GM23338 (cell line): Measurements from ENCODE around the gene BRF1. TPM values are rescaled to one million over a fixed set of nuclear protein-coding genes. Genes with fewer than 3 reads are reported as not detected.
A peak's percentile ranks its signal among the peaks of the same experiment; 100 is the strongest.

Experiments
- ATAC-seq: fragments of 200-7000 bp; cut with Tn5 transposase; 3 replicates; pipeline ENCODE4 v1.9.1; 2020
- DNase-seq: peaks from one replicate; pipeline ENCODE4 v3.0.0-alpha.2; 2015; ENCODE audit warnings: low spot score
- H2AFZ ChIP-seq: fragments of 200-600 bp; sonication (generic); 2 replicates; pipeline ENCODE4 v1.8.0; 2016; ENCODE audit warnings: antibody characterized with exemption, mild to moderate bottlenecking, moderate library complexity
- H3F3A ChIP-seq: fragments of 200-600 bp; sonication (generic); replicated peaks from 2 replicates; pipeline ENCODE4 v1.8.0; 2017; ENCODE audit warnings: antibody characterized with exemption, mixed run types, low read depth
- H3K27ac ChIP-seq: fragments of 200-600 bp; sonication (generic); 2 replicates; pipeline ENCODE4 v1.6.1; 2016; ENCODE audit warnings: low read depth
- H3K27me3 ChIP-seq: fragments of 200-600 bp; sonication (generic); 2 replicates; pipeline ENCODE4 v1.8.0; 2016; ENCODE audit warnings: mild to moderate bottlenecking, mixed run types, moderate library complexity; ENCODE audit not compliant: insufficient read depth
- H3K36me3 ChIP-seq: fragments of 200-600 bp; sonication (generic); 2 replicates; pipeline ENCODE4 v1.8.0; 2016; ENCODE audit warnings: mild to moderate bottlenecking; ENCODE audit not compliant: insufficient read depth
- H3K4me1 ChIP-seq: fragments of 200-600 bp; sonication (generic); 2 replicates; pipeline ENCODE4 v1.8.0; 2016; ENCODE audit warnings: mild to moderate bottlenecking, moderate library complexity; ENCODE audit not compliant: insufficient read depth
- H3K4me2 ChIP-seq: fragments of 200-600 bp; sonication (generic); 2 replicates; pipeline ENCODE4 v1.7.1; 2017; ENCODE audit warnings: mixed run types
- H3K4me3 ChIP-seq: fragments of 200-600 bp; sonication (generic); 2 replicates; pipeline ENCODE4 v1.6.1; 2016; ENCODE audit warnings: mixed run types
- H3K79me2 ChIP-seq: fragments of 200-600 bp; sonication (generic); replicated peaks from 2 replicates; pipeline ENCODE4 v1.8.0; 2017; ENCODE audit warnings: mild to moderate bottlenecking; ENCODE audit not compliant: insufficient read depth
- H3K9me2 ChIP-seq: fragments of 200-600 bp; sonication (generic); 2 replicates; pipeline ENCODE4 v1.8.0; 2017; ENCODE audit not compliant: insufficient read depth
- H4K20me1 ChIP-seq: fragments of 200-600 bp; sonication (generic); replicated peaks from 2 replicates; pipeline ENCODE4 v1.8.0; 2017; ENCODE audit warnings: mild to moderate bottlenecking; ENCODE audit not compliant: insufficient read depth
- H3K27ac Mint-ChIP-seq: 2 replicates; pipeline ENCODE4 v1.8.0; 2020; ENCODE audit warnings: inconsistent platforms, mild to moderate bottlenecking, moderate library complexity, mixed read lengths
- H3K27me3 Mint-ChIP-seq: 3 replicates; pipeline ENCODE4 v1.8.0; 2022; ENCODE audit warnings: low read depth, mild to moderate bottlenecking, moderate library complexity, mixed read lengths, inconsistent platforms; ENCODE audit not compliant: insufficient read depth, poor library complexity
- H3K36me3 Mint-ChIP-seq: 3 replicates; pipeline ENCODE4 v1.8.0; 2021; ENCODE audit warnings: low read depth, mild to moderate bottlenecking, inconsistent platforms, moderate library complexity, mixed read lengths
- H3K4me1 Mint-ChIP-seq: 3 replicates; pipeline ENCODE4 v1.8.0; 2020; ENCODE audit warnings: mild to moderate bottlenecking, inconsistent platforms, mixed read lengths
- H3K4me3 Mint-ChIP-seq: 3 replicates; pipeline ENCODE4 v1.8.0; 2021; ENCODE audit warnings: moderate library complexity, mild to moderate bottlenecking, inconsistent platforms, mixed read lengths
- H3K9me3 Mint-ChIP-seq: 3 replicates; pipeline ENCODE4 v1.8.0; 2020; ENCODE audit warnings: moderate library complexity, mild to moderate bottlenecking, inconsistent platforms, mixed read lengths
- EZH2phosphoT487 ChIP-seq: fragments of 200-600 bp; sonication (generic); IDR thresholded peaks from one replicate; pipeline ENCODE4 v1.8.1; 2018; ENCODE audit warnings: antibody characterized with exemption; ENCODE audit not compliant: unreplicated experiment
- JUNB ChIP-seq: IDR thresholded peaks from one replicate; pipeline ENCODE4 v1.6.1; 2016; ENCODE audit warnings: antibody characterized with exemption; ENCODE audit not compliant: unreplicated experiment
- NANOG ChIP-seq: IDR thresholded peaks from 2 replicates; pipeline ENCODE4 v1.6.1; 2016; ENCODE audit warnings: antibody characterized with exemption, borderline replicate concordance
- POLR2AphosphoS5 ChIP-seq: IDR thresholded peaks from 2 replicates; pipeline ENCODE4 v1.6.1; 2016; ENCODE audit warnings: antibody characterized with exemption, low read depth
- REST ChIP-seq: IDR thresholded peaks from one replicate; pipeline ENCODE4 v1.6.1; 2018; ENCODE audit warnings: antibody characterized with exemption; ENCODE audit not compliant: unreplicated experiment
- STAT1 ChIP-seq: IDR thresholded peaks from one replicate; pipeline ENCODE4 v1.6.1; 2016; ENCODE audit warnings: antibody characterized with exemption; ENCODE audit not compliant: unreplicated experiment
- ZNF114 ChIP-seq: fragments of 250-450 bp; sonication (Bioruptor Pico); IDR thresholded peaks from 2 replicates; pipeline ENCODE4 v1.5.0; 2020; ENCODE audit warnings: mild to moderate bottlenecking, moderate library complexity
- polyA plus RNA-seq: library from polyadenylated mRNA; unstranded; fragments of >200 nt; fragmentation: Nextera tagmentation; extraction: Ambion mirVana; gene quantifications from 2 replicates; pipeline ENCODE4 v1.2.1, GENCODE V29; 2016
- total RNA-seq: library from RNA; depleted of rRNA; stranded (reverse); fragments of >200 nt; shearing (Covaris generic); gene quantifications from 2 replicates; pipeline ENCODE4 v1.2.3, GENCODE V29; 2014

BRF1 gene
- total and polyA plus RNA-seq, 2 experiments from 2014 or later = 8.6 to 29.9 TPM

- Mint-ChIP-seq H3K9me3 (no peaks in the 10 kb centered on the region; the same call in 2 of the 3 replicates), H3K4me1 (no peaks in the 10 kb centered on the region), H3K4me3 (peak overlapping the region; percentile 40; the same call in 2 of the 3 replicates), H3K27ac (no peak overlapping the region), H3K36me3 (no peaks in the 10 kb centered on the region), H3K27me3 (peaks cover 21% of the 10 kb centered on the region)
- DNase-seq = no peak
- no peaks in the 10 kb centered on the region for H3F3A ChIP-seq
- H3K79me2 ChIP-seq = no peaks in the 10 kb centered on the region
- no peak overlapping the region for H3K4me3 ChIP-seq
- H3K9me2 ChIP-seq = no peaks in the 10 kb centered on the region
- no peaks in the 10 kb centered on the region for H3K36me3 ChIP-seq
- TF ChIP-seq REST = no peak
- no peak for TF ChIP-seq NANOG
- TF ChIP-seq STAT1 = no peak
- no peak for TF ChIP-seq ZNF114 (CRISPR knock-in tag)
- no peak for TF ChIP-seq EZH2phosphoT487
- TF ChIP-seq POLR2AphosphoS5 = no peak
- no peak for TF ChIP-seq JUNB
- peaks cover 20% of the 10 kb centered on the region for H3K27me3 ChIP-seq
- H3K4me2 ChIP-seq = no peak overlapping the region
- H4K20me1 ChIP-seq = no peaks in the 10 kb centered on the region
- H3K27ac ChIP-seq = no peak overlapping the region
- ATAC-seq = no peak
- no peaks in the 10 kb centered on the region for H3K4me1 ChIP-seq
- H2AFZ ChIP-seq = no peak overlapping the region
Observed at GRCh38 chr14:105166571-105167302, 134.1 kb downstream of the BRF1 start.

- peaks cover 21% of the 10 kb centered on the region for H3K27me3 Mint-ChIP-seq
- H3K36me3 ChIP-seq = no peaks in the 10 kb centered on the region
- H3K4me3 Mint-ChIP-seq = no peak overlapping the region
- ATAC-seq (no peak), DNase-seq (no peak)
- H2AFZ ChIP-seq = no peak overlapping the region
- H3K79me2 ChIP-seq = no peaks in the 10 kb centered on the region
- H3K4me1 ChIP-seq = no peaks in the 10 kb centered on the region
- no peak overlapping the region for H3K4me3 ChIP-seq
- no peaks in the 10 kb centered on the region for H3K9me2 ChIP-seq
- H3K9me3 Mint-ChIP-seq = no peaks in the 10 kb centered on the region; the same call in 2 of the 3 replicates
- no peaks in the 10 kb centered on the region for H4K20me1 ChIP-seq
- H3K36me3 Mint-ChIP-seq = no peaks in the 10 kb centered on the region
- TF ChIP-seq ZNF114 (CRISPR knock-in tag) = no peak
- TF ChIP-seq STAT1 = no peak
- H3K27ac Mint-ChIP-seq = no peak overlapping the region
- H3K27ac ChIP-seq = no peak overlapping the region
- no peaks in the 10 kb centered on the region for H3F3A ChIP-seq
- H3K4me1 Mint-ChIP-seq = no peaks in the 10 kb centered on the region
- H3K27me3 ChIP-seq = peaks cover 20% of the 10 kb centered on the region
- H3K4me2 ChIP-seq = no peak overlapping the region
Observed at GRCh38 chr14:105165761-105166485, 134.9 kb downstream of the BRF1 start.
